GM10847 (cell line): ENCODE data around the gene CRIP1.

Experiments
- POLR2A ChIP-seq: IDR thresholded peaks from 2 replicates; pipeline ENCODE4 v1.6.1; 2011; ENCODE audit not compliant: insufficient read length; ENCODE audit errors: extremely low read depth

Gene CRIP1

GRCh38 chr14:105499256-105500035 lies 12.8 kb downstream of the CRIP1 start:
- TF ChIP-seq POLR2A, result no peak

GRCh38 chr14:105500036-105500725 lies 13.5 kb downstream of the CRIP1 start:
- TF ChIP-seq POLR2A, result no peak

- TF ChIP-seq POLR2A, result no peak
These were observed 14.0 kb downstream of the CRIP1 start for GRCh38 chr14:105500726-105501101.

DNA sequence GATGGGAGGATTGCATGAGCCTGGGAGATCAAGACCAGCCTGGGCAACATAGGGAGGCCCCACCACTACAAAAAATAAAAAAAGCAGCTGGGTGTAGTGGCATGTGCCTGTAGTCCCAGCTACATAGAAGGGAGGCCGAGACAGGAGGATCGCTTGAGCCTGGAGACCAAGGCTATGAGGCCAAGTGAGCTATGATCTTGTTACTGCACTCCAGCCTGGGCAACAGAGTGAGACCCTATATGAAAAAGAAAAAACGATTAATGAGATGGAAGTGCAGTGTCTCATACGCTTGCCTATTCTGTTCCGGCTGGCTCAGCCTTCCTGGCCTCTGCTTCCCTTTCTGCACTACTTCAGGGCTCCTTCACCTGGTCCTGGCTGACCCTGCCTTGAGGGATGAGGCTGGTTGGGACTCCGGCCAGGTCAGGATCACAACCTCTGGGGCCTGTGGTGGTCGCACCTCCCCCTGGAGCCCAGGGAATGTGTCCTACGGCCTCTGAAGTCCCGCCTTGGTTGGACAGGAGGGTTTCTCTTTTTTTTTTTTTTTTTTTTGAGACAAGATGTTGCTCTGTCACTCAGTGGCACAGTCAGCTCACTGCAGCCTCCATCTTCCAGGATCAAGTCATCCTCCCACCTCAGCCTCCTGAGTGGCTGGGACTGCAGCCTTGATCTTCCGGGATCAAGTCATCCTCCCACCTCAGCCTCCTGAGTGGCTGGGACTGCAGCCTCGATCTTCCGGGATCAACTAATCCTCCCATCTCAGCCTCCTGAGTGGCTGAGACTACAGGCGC lies 15.0 kb downstream of the CRIP1 start:
- TF ChIP-seq POLR2A, result no peak

GRCh38 chr14:105502446-105503295 lies 16.0 kb downstream of the CRIP1 start:
- TF ChIP-seq POLR2A, result no peak

- TF ChIP-seq POLR2A, result no peak
These were observed 16.6 kb downstream of the CRIP1 start for GRCh38 chr14:105503296-105503640.

DNA sequence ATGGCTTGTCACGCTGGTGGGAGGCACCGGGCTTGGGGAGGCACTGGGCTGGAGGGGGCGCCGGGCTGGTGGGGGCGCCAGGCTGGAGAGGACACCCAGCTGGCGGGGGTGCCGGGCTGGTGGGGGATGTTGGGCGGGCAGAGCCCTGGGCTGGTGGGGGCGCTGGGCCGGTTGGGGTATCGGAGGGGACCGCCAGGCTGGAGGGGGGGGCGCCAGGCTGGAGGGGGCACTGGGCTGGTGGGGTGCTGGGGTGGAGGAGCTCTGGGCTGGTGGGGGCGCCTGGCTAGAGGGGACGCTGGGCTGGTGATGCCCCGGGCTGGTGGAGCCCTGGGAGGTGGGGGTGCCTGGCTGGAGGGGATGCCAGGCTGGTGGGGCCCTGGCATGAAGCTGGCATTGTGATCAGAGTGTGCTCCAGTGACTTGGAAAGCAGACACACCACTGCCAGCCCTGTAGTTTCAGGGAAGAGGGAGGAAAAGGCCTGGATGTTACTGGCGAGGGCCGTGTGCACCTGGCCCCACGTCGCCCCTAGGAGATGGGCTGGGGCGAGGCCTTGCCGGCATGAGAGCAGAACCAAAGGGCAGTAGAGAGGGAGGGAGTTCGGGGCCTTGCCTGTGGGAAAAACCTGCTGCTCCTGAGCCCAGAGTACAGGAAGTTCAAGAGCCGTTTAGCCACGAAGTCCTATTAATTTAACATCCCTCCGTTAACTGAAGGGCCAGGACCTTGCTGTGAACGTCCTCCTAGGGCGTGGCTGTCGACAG lies 17.4 kb downstream of the CRIP1 start:
- no peak for TF ChIP-seq POLR2A

GRCh38 chr14:105505101-105505500 lies 18.4 kb downstream of the CRIP1 start:
- no peak for TF ChIP-seq POLR2A

GRCh38 chr14:105507247-105507646 lies 20.6 kb downstream of the CRIP1 start:
- TF ChIP-seq POLR2A, result no peak

- TF ChIP-seq POLR2A, result no peak
These were observed 21.4 kb downstream of the CRIP1 start for GRCh38 chr14:105508069-105508468.

DNA sequence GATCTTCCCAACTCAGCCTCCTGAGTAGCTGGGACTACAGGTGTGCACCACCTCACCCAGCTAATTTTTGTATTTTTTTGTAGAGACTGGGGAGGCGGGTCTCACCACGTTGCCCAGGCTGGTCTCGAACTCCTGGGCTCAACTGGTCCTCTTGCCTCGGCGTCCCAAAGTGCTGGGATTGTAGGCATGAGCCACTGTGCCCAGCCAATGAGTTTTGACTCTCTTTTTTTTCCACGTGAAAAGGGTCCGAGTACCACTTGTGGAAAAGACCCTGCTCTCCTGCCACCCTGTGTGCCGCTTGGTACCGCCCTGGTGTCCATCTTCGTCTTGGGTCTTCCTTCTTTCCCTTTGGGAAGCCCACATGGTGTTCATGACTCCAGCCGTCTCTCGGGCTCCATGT lies 21.9 kb downstream of the CRIP1 start:
- no peak for TF ChIP-seq POLR2A

DNA sequence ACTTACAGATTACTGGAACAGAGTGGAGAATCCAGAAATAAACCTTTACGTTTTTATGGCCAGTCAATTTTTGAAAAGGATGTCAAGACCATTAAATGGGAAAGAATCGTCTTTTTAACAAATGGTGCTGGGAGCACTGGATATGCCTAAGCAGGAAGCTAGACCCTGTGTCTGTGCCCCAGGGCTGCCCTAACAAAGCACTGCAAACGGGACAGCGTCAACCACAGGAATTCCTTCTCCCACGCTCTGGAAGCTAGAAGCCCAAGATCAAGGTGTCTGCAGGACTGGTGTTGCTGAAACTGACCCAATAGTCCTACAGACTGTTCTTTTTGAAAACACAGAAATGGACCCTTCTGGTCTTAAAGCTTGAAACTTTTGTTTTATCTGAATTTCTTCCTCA lies 30.4 kb downstream of the CRIP1 start:
- no peak for TF ChIP-seq POLR2A

DNA sequence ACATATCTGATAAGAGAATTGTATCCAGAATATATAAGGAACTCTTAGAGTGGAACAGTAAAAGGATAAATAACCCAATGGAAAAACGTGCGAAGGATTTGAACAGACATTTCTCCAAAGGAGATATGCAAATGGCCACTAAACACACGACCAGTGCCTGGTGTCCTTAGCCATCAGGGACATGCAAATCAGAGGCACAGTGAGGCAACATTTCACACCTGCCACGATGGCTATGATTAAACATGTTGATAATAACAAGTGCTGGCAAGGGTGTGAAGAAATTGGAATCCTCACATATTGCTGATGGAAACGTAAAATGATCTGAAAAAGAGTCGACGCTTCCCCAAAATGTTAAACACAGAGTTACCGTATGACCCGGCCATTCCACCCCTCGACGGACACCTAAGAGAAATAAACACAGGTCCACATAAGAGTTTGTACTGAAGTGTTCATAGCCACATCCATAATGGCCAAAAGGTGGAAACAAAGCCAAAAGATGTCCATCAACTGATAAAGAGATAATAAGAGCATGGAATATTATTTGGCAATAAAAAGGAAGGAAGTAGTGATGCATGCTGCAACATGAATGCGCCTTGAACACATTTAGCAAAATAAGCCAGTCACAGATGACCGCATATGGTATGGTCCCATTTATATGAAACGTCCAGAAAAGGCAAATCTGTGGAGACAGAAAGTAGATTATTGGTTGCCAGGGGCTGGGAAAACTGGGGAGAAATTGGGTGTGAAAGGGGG lies 33.4 kb downstream of the CRIP1 start:
- TF ChIP-seq POLR2A, result no peak

DNA sequence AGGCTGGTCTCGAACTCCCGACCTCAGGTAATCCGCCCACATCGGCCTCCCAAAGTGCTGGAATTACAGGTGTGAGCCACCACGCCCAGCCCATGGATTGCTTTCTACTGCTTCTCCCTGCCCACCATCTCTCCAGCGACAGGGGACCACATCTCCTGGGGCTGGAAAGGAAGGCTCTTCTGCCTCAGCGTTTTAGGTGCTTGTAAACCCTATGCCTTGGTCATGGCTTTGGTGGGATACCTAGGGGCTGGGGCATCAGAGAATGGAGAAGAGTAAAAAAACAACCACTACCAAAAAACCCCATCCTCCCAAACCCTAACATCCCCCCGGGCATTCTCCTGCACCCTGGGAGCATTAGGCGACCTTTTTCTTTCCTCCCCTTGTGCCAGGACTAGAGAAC lies 38.6 kb downstream of the CRIP1 start:
- no peak for TF ChIP-seq POLR2A
